Left colon (tissue), 2 donors: ENCODE data around the gene SBF2. TPM values are rescaled to one million over a fixed set of nuclear protein-coding genes. Genes with fewer than 3 reads are reported as not detected.
A peak's percentile ranks its signal among the peaks of the same experiment; 100 is the strongest.
"Not testable (repeated sequence)": the region's sequence is repeated elsewhere in the genome, so short reads cannot be mapped to it uniquely, and the experiment has no call there.

Experiments
- ATAC-seq: fragments of 200-7000 bp; cut with Tn5 transposase; one replicate; pipeline ENCODE4 v1.9.1; 2020; ENCODE audit warnings: mild to moderate bottlenecking, moderate library complexity
- DNase-seq, 2 donors: peaks; one replicate each; pipeline ENCODE4 v3.0.0-alpha.2; 2020
- intact Hi-C, 2 donors: fragments of 100-400 bp; cut with DNase I in 1 of 2; cut with micrococcal nuclease in 1 of 2; formaldehyde crosslinking; loops; one replicate each; pipeline versions ENCODE4 v1.11.2 to v1.14.0; 2022; cut with DNase I, micrococcal nuclease
- total RNA-seq, 2 donors: library from RNA; stranded (reverse); fragmentation: NEBNext Ultra II Directional; extraction: Animal tissue kit (Norgen Biotek cat#: 25700); gene quantifications; one replicate each; pipeline ENCODE4 v1.2.1, GENCODE V29; 2021
- donor health status: DM: no; HTN: no; CAD: no.
- donor health status: DM: yes; HTN: yes; CAD: no.

The SBF2 gene
- total RNA-seq, 2 donors from 2014 or later, result 46.4 to 49.9 TPM

DNA sequence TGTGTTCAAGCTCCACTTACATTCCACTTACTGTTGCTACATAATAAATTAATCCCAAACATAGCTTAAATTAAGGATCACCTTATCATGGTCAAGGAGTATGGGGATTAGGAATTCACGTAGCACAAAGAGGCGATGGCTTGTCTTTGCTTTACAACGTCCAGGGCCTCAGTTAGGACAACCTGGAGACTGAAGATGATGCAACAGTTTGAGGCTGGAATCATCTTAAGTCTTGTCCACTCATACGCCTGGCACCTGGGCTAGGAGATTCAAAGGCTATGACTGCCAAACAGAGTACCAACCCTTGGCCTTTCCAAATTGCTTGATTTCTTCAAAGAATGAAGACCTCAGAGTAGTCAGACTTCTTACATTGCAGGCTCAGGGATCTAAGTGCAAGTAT is 149.1 kb downstream of the SBF2 start:
- intact Hi-C loops, result no loop called here

DNA sequence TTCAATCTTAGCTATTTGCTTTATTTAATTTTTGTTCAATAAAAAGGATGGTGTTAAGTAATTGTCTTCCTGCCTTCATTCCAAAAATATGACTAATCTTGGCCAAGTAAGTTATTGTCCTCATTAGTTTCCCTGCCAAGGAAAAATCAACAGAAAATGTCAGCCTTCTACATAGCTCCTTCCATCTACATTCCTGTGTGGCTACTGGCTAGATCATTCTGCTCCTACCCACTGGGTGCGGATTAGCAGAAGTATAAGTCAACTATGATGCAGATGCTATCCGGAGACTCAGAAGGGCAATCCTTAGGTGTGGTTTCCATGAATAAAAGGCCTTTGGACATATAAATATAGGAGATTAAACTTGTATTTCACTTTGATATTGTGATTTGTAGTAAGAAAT is 154.4 kb downstream of the SBF2 start:
- intact Hi-C loops, result no loop called here

More for the DNA sequence above, 149.1 kb downstream of the SBF2 start:
- no peak for ATAC-seq
- no peak for DNase-seq

DNA sequence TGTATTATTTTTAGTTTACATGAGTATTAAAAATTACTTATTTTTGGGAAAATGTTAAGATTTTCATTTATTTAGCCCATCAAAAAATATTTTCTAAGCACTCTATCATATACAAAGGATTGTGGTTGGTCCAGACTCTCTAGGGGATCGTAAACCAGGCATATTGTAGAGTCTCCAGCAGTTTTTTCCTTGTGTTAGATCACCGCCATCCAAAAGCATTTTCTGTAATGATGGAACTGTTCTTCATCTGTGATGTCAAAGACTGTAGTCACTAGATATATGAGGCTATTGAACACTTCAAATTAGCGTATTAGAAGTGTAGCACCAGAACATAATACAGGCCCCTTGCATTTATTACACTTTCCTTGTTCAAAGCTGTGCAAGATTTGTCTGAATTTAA is 154.9 kb downstream of the SBF2 start:
- ATAC-seq, result no peak
- DNase-seq, result no peak
- intact Hi-C loops, result no loop called here

More for the DNA sequence above, 154.4 kb downstream of the SBF2 start:
- ATAC-seq (peak; percentile 37), DNase-seq (no peak)

DNA sequence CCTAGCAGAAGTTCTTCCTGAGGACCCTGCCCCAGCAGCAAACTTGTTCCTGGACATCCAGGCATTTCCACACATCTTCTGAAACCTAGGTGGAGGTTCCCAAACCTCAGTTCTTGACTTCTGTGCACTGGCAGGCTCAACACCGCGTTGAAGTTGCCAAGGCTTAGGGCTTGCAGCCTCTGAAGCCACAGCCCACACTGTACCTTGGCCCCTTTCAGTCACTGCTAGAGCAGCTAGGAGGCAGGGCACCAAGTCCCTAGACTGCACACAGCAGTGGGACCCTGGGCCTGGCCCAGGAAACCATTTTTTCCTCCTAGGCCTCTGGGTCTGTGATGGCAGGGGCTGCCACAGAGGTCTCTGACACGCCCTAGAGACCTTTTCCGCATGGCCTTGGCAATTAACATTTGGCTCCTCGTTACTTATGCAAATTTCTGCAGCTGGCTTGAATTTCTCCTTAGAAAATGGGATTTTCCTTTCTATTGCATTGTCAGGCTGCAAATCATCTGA is 159.0 kb downstream of the SBF2 start:
- intact Hi-C loops, result no loop called here
- no peak for ATAC-seq
- no peak for DNase-seq

DNA sequence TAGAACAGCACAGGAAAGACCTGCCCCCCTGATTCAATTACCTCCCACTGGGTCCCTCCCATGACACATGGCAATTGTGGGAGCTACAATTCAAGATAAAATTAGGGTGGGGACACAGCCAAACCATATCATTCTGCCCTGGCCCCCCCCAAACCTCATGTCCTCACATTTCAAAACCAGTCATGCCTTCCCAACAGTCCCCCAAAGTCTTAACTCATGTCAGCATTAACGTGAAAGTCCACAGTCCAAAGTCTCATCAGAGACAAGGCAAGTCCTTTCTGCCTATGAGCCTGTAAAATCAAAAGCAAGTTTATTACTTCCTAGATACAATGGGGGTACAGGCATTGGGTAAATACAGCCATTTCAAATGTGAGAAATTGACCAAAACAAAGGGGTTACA is 159.8 kb downstream of the SBF2 start:
- DNase-seq, ATAC-seq, intact Hi-C loops: not testable (repeated sequence)

DNA sequence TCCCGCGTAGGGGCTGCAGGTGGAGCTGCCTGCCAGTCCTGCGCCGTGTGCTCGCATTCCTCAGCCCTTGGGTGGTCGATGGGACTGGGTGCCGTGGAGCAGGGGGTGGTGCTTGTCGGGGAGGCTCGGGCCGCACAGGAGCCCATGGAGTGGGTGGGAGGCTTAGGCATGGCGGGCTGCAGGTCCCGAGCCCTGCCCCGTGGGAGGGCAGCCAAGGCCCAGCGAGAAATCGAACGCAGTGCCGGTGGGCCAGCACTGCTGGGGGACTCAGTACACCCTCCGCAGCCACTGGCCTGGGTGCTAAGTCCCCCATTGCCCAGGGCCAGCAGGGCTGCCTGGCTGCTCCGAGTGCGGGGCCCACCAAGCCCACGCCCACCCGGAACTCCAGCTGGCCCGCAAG is 160.8 kb downstream of the SBF2 start:
- ATAC-seq, DNase-seq, intact Hi-C loops: not testable (repeated sequence)

DNA sequence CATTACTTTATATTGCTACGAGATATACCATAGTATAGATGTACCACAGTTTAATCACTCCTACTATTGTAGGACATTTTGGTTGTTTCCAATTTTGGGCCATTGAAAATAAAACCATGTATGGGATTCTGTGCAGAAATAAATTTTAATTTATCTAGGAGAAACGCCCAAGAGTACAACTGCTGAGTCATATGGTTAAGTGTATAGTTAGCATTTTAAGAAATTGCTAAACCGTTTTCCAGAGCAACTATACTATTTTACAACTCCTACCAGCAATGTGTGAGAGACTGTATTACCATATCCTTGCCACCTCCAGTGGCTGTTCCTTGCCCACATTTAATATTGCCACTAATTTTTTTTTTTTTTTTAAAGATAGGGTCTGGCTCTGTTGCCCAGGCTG is 163.1 kb downstream of the SBF2 start:
- DNase-seq (no peak), ATAC-seq (no peak)
- intact Hi-C loops, result no loop called here

DNA sequence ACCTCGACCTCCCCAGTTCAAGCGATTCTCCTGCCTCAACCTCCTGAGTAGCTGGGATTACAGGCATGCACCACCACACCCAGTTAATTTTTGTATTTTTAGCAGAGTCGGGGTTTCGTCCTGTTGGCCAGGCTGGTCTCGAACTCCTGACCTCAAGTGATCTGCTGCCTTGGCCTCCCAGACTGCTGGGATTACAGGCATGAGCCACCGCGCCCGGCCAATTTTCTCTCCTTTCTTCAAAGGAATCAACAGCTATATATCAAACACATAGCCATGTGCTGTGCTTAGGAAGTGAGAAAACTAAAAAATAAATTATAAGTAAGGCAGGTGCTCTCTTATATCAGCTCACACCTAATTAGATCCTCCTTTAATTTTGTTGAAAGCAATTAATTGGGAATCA is 164.8 kb downstream of the SBF2 start:
- DNase-seq, intact Hi-C loops, ATAC-seq: not testable (repeated sequence)

DNA sequence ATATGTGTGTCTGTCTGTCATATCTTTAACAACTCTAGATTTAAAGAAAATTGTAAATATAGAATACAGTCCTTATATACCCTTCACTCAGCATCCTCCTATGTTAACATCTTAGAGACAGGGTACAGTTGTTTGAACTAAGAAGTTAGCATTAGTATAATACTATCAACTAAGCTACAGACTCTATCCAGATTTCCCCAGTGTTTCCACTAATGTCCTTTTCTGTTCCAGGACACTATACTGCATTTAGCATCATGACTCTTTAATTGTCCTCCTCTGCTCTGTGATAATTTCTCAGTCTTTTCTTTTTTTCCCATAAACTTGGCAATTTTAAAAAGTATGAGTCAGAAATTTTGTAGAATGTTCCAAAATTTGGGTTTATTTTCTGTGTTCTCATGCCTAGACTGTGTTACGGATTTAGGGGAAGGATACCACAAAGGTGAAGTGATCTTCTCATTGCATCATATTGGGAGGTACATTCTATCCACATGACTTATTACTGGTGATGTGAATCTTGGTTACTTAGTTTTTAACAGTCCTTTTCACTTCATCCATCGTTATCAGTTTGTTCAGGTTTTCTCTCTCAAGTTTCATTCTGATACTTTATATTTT is 168.4 kb downstream of the SBF2 start:
- intact Hi-C loops, result no loop called here
- no peak for DNase-seq
- ATAC-seq, result no peak

DNA sequence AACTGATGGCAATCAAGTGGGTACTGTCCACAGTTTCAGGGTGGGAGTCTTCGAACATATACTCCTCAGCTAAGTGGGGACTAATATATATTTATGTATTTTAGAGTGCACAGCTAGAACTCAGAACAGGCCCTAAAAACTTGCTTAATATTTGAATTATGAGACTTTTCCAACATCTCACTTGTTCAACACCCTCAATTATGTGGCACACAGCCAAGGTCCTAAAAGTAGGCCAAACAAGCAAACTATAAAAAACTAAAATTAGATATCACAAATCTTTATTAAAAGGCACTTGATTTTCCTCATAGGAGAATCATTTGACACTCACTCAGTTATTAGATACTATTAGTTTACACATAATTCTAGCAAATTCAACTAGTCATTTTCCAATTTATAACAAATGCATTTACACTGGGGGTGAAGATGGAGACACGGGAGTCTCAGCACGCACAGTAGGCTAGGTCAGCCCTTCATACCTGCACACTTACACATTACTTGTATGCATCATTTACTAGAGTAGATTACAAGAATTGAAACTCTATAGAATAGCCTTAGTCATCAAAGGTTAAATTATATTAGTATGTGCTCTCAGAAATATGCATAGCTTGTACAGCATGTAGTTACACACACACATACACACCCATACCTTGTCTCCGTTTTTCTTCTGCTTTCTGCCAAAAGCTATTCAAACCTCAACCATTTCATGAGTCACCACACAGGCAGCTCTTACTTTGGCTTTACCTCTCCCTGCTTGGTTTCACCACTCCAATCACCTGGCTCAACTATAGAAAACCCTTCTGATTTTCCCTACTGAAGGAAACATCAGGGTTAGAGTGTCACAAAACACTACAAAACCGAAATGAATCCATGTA is 171.5 kb downstream of the SBF2 start:
- intact Hi-C loops, result no loop called here
- peak; percentile 56 for ATAC-seq

DNA sequence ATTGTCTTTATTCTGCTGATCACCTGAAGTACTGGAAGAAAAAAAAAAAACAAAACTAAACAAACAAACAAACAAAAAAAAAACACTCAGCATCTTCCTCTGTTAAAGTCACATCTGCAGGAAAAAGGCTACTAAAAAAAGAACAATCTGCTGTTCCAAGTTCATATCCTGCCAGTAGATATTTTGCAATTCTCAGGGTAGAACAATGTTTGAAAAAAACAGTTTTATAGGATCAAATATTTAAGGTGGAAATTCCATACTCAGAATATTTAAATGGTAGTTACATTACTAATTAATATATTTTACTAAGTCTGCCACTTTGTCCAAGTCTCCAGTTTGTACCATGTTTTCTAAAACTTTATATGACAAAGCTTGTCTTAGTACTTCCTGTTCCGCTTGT is 175.2 kb downstream of the SBF2 start:
- DNase-seq (no peak), ATAC-seq (no peak)
- intact Hi-C loops, result no loop called here

More for the DNA sequence above, 171.5 kb downstream of the SBF2 start:
- DNase-seq, result no peak

DNA sequence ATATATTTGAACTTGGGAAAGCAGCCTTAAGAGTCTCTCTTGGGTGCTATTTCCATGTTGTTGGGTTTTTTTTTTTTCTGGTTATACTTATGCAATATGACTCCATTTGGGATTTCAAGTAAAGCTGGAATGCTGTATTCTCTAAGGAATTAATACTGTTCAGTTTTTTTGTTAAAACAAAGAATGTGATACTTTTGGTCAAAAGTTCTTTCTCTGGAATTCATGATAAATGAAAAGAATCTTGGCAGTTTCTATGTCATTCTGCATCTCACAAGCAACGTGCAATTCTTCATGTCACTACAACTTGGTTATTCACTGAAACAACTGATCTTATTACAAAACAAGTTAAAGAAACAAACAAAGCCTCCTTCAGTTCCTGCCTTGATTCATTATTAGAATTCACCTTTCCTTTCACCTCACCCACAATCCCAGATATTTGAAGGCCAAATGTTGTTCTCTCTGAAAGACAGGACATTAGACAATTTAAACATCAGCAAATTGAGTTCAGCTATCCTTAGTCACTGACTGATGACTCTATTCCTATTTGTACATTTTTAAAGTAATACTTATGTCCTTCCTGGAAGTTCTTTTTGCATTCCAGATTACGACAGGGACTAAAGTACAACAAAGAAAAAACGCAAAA is 176.2 kb downstream of the SBF2 start:
- no peak for ATAC-seq
- intact Hi-C loops, result no loop called here
- DNase-seq, result no peak

DNA sequence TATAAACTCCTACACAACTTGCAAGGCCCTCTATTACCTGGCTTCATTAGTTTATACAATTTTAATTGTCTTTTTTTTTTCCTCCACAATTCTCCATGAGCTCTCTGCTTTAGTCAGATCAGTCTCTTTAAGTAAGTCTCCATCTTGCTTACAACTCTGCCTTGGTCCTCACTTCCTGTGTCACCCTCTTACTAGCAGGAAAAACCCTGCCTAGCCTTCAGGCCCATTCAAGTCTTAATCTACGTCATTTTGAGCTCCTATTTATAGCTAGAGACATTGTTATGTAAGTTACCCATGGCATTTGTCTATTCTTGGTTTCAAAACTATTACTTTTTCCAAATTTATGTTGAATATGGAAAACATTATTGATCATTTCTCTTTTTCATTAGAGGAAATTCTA is 177.4 kb downstream of the SBF2 start:
- DNase-seq (no peak), ATAC-seq (no peak)
- intact Hi-C loops, result no loop called here

DNA sequence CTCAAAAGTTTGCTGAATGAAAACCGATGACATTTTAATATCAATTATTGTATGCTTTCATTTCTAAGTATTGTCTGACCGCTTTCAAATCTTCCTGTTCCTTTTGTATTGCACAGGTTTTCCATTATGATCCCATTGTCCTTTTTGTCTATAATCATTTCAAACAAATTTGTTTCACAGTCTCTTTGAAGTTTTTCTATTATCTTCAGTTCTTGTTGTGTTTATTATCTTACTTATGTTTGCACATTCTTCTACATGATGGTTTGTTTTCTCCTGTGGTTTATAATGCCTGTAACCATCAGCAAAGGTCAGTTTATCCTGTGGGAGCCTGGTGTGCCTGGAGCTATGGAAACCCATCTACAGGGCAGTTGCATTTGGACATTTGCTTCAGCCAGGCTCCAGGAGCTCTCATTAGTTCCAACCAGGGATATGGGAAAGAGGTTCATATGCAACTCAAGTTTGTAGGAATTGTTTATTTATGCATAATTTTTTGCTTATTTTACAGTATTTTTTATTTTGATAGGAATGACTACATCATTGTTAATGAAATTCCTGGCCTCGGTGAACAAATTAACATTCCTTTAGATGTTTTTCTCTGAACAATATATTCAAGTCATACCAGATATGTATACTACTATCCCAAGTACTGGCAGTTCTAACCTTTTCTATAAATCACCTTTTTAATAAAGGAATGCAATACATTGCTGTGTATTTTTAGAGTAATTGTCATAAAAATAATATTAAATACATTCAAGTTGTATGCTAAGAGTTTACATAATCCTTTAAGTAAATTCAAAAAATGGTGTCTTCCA is 179.2 kb downstream of the SBF2 start:
- no peak for ATAC-seq
- intact Hi-C loops, result no loop called here

DNA sequence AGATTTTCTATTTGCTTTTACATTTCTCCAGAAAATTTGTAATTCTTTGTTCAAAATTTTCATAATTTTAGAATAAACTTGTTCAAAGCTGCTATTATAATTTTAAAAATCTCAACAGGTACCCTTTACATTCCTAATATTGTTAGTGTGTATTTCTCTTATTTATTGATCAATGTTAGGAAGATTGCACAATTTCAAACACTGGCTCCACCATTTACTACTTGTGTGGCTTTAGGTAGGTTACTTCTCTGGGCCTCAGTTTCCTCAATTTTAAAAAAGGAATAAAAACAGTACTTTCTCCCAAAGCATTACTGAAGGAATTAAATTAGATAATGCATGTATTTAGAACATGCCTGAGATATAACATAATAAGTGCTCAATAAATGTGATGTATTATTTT is 180.2 kb downstream of the SBF2 start:
- intact Hi-C loops, result no loop called here
- ATAC-seq (no peak), DNase-seq (no peak)

More for the DNA sequence above, 179.2 kb downstream of the SBF2 start:
- DNase-seq, result no peak

DNA sequence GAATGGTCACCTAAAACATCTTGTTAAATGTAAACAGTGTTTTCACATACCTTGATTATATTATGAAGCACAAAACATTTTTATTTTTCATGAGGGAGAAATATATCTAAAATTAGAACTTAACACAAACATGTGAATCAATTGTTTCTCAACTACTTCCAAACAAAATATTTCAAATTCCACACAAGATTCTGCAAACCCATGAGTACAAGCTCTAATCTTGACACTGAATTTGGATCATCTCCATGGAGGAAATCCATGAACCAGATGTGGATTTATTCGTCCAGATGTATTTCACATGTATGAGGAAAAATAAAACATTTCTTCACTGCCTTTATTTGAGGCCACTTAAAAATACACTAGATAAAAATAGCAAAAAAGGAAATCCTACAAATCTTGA is 184.2 kb downstream of the SBF2 start:
- no peak for ATAC-seq
- no peak for DNase-seq
- intact Hi-C loops, result no loop called here

DNA sequence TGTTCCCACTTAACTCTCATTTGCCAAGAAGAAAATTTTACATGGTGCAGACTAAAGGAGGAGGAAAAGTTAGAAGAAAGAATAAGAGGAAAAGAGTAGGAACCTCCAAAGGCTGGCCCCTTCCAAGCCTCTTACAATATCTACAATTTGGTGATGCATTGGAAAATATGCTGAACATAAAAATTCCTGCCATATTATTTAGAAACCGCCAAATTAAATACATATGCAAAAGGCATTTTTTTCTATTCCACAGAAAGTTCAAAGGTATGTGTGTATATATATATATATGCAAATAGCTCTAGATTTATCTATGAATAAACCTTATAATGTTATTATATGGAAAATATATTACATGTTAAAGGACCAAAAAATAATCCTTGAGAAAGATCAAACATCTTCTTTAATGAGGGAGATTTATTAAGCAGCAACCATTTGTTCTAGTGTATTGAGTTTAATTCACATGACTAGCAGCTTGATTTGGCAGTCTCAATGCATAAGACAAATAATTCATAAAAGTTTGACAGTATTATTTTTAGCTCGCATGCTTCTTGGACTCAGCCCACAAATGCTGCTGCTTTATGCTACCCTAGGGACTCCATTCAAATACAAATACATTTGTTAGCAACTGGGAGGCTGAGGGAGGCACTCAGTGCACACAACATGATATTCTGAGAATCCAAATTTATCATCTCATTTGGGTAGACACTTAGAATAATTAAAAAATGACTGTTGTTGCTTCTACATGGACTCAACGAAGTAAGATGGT is 184.9 kb downstream of the SBF2 start:
- intact Hi-C loops, result no loop called here
- no peak for DNase-seq
- no peak for ATAC-seq

DNA sequence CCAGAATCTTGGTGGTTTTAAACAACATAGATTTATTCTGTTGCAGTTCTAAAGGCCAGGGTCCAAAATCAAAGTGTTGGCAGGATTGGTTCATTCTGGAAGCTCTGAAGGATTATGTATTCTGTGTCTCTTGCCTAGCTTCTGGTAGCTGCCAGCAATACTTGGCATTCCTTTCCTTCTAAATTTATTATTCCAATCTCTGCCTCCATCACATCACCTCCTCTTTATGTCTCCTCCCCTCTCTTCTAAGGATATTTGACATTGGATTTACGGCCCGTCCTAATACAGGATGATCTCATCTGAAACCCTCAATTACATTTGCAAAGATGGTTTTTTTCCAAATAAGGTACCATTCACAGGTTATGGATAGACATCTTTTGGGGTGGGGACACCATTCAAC is 186.5 kb downstream of the SBF2 start:
- no peak for DNase-seq
- ATAC-seq, result no peak
- intact Hi-C loops, result no loop called here
